Upper lobe of left lung (tissue), 4 donors: ENCODE data around the gene LTBP1.

ENCODE experiments used
- CTCF ChIP-seq, 6 experiments: fragments of 450-650 bp in 4 of 6; fragments of 200-600 bp in 2 of 6; sonication (generic) in 2 of 6; IDR thresholded peaks; one replicate each; pipeline ENCODE4 v1.5.1; 2016 to 2019; ENCODE audit warnings: antibody characterized with exemption in 6 of 6
- EP300 ChIP-seq, 4 donors: sonication (generic); formaldehyde crosslinking; IDR thresholded peaks; one replicate each; pipeline ENCODE4 v1.5.1; 2017; ENCODE audit warnings: antibody characterized with exemption in 4 of 4, control low read depth in 2 of 4
- POLR2A ChIP-seq, 4 donors: fragments of 450-650 bp; IDR thresholded peaks; one replicate each; pipeline ENCODE4 v1.5.1; 2016 to 2017; ENCODE audit warnings: antibody characterized with exemption in 4 of 4, mild to moderate bottlenecking in 2 of 4
- POLR2AphosphoS5 ChIP-seq, 2 donors: sonication (generic); formaldehyde crosslinking; IDR thresholded peaks; one replicate each; pipeline ENCODE4 v1.5.1; 2017; ENCODE audit warnings: antibody characterized with exemption in 2 of 2

- no peak for TF ChIP-seq CTCF (IDR thresholded peaks at IDR 0.05)
- no peak for TF ChIP-seq POLR2A (IDR thresholded peaks at IDR 0.05)
- no peak for TF ChIP-seq POLR2AphosphoS5 (IDR thresholded peaks at IDR 0.05)
- no peak for TF ChIP-seq EP300 (IDR thresholded peaks at IDR 0.05)
Observed at GRCh38 chr2:33085646-33086045, 138.9 kb downstream of the LTBP1 start.
